Right atrium auricular region (tissue), 2 donors: ENCODE measurements around the gene DMPK. TPM values are rescaled to one million over a fixed set of nuclear protein-coding genes. Genes with fewer than 3 reads are reported as not detected.

ENCODE experiments used
- total RNA-seq, 2 donors: library from RNA; depleted of rRNA; stranded (reverse); fragments of >200 nt; gene quantifications; one replicate each; pipeline ENCODE4 v1.1.0, GENCODE V29; 2016

Gene DMPK
- total RNA-seq, 2 donors from 2014 or later, result 107 to 214 TPM

Other genes starting within 250 kb of the DMPK start
- 10 to 100 TPM; 15.8 to 33.5 TPM for gene OPA3, start 197.7 kb downstream of the DMPK start, total RNA-seq
- 10 to 100 TPM in 1 of 2 donors, 1 to 10 TPM in 1; 6.2 to 12.1 TPM for gene GPR4, start 180.3 kb downstream of the DMPK start, total RNA-seq
- 10 to 100 TPM; 18.7 to 22.5 TPM for gene EML2, start 143.1 kb downstream of the DMPK start, total RNA-seq
- gene GIPR, start 114.3 kb downstream of the DMPK start, total RNA-seq, result 1 to 10 TPM; 2.7 to 3.1 TPM
- gene SNRPD2, start 90.5 kb downstream of the DMPK start, total RNA-seq, result 100 to 1,000 TPM; 158 to 201 TPM
- gene QPCTL, start 89.8 kb downstream of the DMPK start, total RNA-seq, result 1 to 10 TPM; 2.4 to 3.0 TPM
- 10 to 100 TPM; 11.6 to 12.1 TPM for gene FBXO46, start 51.6 kb downstream of the DMPK start, total RNA-seq
- gene MEIOSIN, start 49.1 kb downstream of the DMPK start, total RNA-seq, result under 1 TPM; 0.78 to 0.90 TPM
- 10 to 100 TPM in 1 of 2 donors, 1 to 10 TPM in 1; 9.3 to 18.6 TPM for gene SIX5, start 13.2 kb downstream of the DMPK start, total RNA-seq
- gene DMWD, start 10.4 kb upstream of the DMPK start, total RNA-seq, result 10 to 100 TPM; 41.5 to 55.9 TPM
- gene RSPH6A, start 32.8 kb upstream of the DMPK start, total RNA-seq, result not detected
- gene SYMPK, start 80.7 kb upstream of the DMPK start, total RNA-seq, result 10 to 100 TPM; 16.4 to 20.6 TPM
- not detected for gene FOXA3, start 81.8 kb upstream of the DMPK start, total RNA-seq
- gene IRF2BP1, start 103.7 kb upstream of the DMPK start, total RNA-seq, result 10 to 100 TPM; 24.2 to 30.5 TPM
- 1 to 10 TPM; 6.0 to 7.2 TPM for gene MYPOP, start 120.1 kb upstream of the DMPK start, total RNA-seq
- not detected for gene NANOS2, start 132.3 kb upstream of the DMPK start, total RNA-seq
- gene NOVA2, start 191.4 kb upstream of the DMPK start, total RNA-seq, result 1 to 10 TPM; 1.5 to 3.9 TPM
- gene CCDC61, start 213.0 kb upstream of the DMPK start, total RNA-seq, result 1 to 10 TPM; 5.3 to 7.8 TPM
- not detected for gene PGLYRP1, start 240.6 kb upstream of the DMPK start, total RNA-seq